ENCODE measurements around the gene ACSL6. TPM values are rescaled to one million over a fixed set of nuclear protein-coding genes. Genes with fewer than 3 reads are reported as not detected.

The ACSL6 gene
- total and polyA plus RNA-seq, 4 donors: 0.10 to 6.7 (median 0.38) TPM

DNA sequence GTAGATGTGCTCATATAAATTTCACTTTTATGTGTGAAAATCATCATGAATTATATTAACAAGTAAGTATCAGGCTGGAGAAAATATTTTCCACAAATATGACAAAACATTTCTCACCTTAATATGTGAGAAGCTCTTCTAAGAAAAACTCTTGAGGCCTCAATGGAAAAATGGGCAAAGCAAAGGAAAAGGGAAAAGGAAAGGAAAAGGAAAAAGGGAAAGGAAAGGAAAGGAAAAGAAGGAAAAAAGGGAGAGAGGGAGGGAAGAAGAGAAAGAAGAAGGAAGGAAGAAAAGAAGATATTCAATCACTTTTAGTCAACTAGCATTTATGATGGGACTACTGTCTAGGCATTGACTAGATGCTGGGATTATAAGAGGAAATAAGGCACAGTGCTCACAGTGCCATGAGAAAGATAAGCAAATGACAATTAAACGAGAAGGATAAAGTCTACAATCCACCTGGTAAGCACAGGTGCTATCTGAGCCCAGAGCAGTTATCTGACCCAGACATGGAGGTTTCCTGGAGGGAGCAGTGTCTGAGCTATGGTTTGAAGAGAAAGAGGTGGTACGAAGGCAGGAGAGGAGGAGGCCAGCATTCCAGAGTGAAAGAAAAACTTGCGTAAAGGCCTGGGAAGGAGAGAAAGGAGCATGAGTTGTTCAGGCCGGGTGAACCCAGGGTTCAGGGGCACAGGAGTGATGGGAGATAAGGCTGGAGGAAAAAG, 18.3 kb upstream of the ACSL6 start:
- Histone ChIP-seq H3K4me1 (ENCODE audit: control insufficient read depth in 5 of 5, insufficient read depth in 5 of 5, low read length in 5 of 5) (no peaks in the 10 kb centered on the region), H3K9ac (ENCODE audit: insufficient read depth in 1 of 2, low read length in 2 of 2) (no peak overlapping the region), H3K27me3 (ENCODE audit: control insufficient read depth in 3 of 3, insufficient read depth in 3 of 3, low read length in 2 of 3) (peaks cover 0 to 2% (median 0%) of the 10 kb centered on the region in 3 donors), H3K27ac (ENCODE audit: low read depth in 1 of 2, low read length in 1 of 2) (no peak overlapping the region), H3K4me3 (no peak overlapping the region), H3K9me3 (ENCODE audit: control insufficient read depth in 4 of 4, insufficient read depth in 3 of 4, low read length in 3 of 4) (no peaks in the 10 kb centered on the region), H3K36me3 (ENCODE audit: control insufficient read depth in 4 of 4, insufficient read depth in 4 of 4, low read length in 4 of 4) (no peaks in the 10 kb centered on the region)
- 83 to 93% methylated on average over 4 of the region's 4 CpGs for WGBS, 2 donors
- no peak for ATAC-seq (ENCODE audit: insufficient read depth, low FRiP score)
- DNase-seq: no peak
- TF ChIP-seq, protein P1, sequence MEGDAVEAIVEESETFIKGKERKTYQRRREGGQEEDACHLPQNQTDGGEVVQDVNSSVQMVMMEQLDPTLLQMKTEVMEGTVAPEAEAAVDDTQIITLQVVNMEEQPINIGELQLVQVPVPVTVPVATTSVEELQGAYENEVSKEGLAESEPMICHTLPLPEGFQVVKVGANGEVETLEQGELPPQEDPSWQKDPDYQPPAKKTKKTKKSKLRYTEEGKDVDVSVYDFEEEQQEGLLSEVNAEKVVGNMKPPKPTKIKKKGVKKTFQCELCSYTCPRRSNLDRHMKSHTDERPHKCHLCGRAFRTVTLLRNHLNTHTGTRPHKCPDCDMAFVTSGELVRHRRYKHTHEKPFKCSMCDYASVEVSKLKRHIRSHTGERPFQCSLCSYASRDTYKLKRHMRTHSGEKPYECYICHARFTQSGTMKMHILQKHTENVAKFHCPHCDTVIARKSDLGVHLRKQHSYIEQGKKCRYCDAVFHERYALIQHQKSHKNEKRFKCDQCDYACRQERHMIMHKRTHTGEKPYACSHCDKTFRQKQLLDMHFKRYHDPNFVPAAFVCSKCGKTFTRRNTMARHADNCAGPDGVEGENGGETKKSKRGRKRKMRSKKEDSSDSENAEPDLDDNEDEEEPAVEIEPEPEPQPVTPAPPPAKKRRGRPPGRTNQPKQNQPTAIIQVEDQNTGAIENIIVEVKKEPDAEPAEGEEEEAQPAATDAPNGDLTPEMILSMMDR (IDR thresholded peaks at IDR 0.05; ENCODE audit: control extremely low read depth, extremely low read depth): no peak

DNA sequence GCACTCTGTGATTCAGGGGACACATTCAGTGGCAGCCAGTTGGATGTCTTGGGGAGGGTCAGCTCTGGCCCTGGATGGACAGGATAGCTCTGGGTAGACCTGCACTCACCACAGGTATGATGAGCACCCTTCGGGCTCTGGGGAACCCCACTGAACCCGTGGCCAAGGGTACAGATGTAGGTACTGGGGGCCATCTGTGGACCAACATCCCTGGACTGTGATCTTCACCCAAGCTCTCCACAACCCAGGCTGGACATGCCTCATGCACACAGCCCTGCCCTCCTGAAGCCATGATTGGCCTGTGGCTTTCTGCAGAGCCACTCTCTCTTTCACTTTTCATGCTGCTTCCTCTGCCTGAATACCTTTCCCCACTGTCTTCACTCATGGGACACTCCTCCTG, 15.6 kb upstream of the ACSL6 start:
- Histone ChIP-seq H3K36me3 (ENCODE audit: control insufficient read depth in 4 of 4, insufficient read depth in 4 of 4, low read length in 4 of 4) (no peaks in the 10 kb centered on the region), H3K27ac (ENCODE audit: low read depth in 1 of 2, low read length in 1 of 2) (no peak overlapping the region), H3K4me1 (ENCODE audit: control insufficient read depth in 5 of 5, insufficient read depth in 5 of 5, low read length in 5 of 5) (no peaks in the 10 kb centered on the region), H3K4me3 (no peak overlapping the region), H3K9ac (ENCODE audit: insufficient read depth in 1 of 2, low read length in 2 of 2) (no peak overlapping the region), H3K9me3 (ENCODE audit: control insufficient read depth in 4 of 4, insufficient read depth in 3 of 4, low read length in 3 of 4) (peaks cover 0 to 3% (median 0%) of the 10 kb centered on the region in 4 donors), H3K27me3 (ENCODE audit: control insufficient read depth in 3 of 3, insufficient read depth in 3 of 3, low read length in 2 of 3) (peaks cover 0 to 8% (median 0%) of the 10 kb centered on the region in 3 donors)
- TF ChIP-seq, protein P1 (IDR thresholded peaks at IDR 0.05; ENCODE audit: control extremely low read depth, extremely low read depth): no peak
- DNase-seq (no peak), ATAC-seq (ENCODE audit: insufficient read depth, low FRiP score) (no peak)
- WGBS, 2 donors: 84 to 93% methylated on average over 2 of the region's 2 CpGs

DNA sequence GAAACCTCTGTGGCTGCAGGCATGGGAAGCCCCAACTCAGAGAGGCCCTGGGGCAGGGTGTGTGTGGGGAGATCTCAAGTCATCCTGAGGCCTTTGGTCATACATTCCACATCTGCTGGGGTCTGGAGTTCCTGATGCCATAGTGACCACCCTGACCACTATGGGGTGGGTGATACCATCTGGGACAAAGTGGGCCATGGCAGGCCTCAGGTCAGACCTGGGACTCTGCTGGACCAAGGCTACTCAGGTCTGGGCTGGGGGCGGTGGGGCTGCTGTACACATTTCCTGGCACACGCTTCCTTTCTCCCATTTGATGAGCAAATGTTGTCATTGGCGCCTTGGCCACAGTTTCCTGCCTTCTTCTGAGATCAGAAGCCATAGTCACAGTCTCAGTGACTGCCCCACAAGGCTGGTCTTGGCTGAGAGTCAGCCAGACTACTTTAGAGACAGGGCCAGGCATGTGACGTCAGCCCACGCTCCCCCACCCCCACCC, 15.1 kb upstream of the ACSL6 start:
- Histone ChIP-seq H3K4me3 (no peak overlapping the region), H3K9me3 (ENCODE audit: control insufficient read depth in 4 of 4, insufficient read depth in 3 of 4, low read length in 3 of 4) (peaks cover 0 to 3% (median 0%) of the 10 kb centered on the region in 4 donors), H3K9ac (ENCODE audit: insufficient read depth in 1 of 2, low read length in 2 of 2) (no peak overlapping the region), H3K4me1 (ENCODE audit: control insufficient read depth in 5 of 5, insufficient read depth in 5 of 5, low read length in 5 of 5) (no peaks in the 10 kb centered on the region), H3K36me3 (ENCODE audit: control insufficient read depth in 4 of 4, insufficient read depth in 4 of 4, low read length in 4 of 4) (no peaks in the 10 kb centered on the region), H3K27me3 (ENCODE audit: control insufficient read depth in 3 of 3, insufficient read depth in 3 of 3, low read length in 2 of 3) (peaks cover 0 to 8% (median 0%) of the 10 kb centered on the region in 3 donors), H3K27ac (ENCODE audit: low read depth in 1 of 2, low read length in 1 of 2) (no peak overlapping the region)
- TF ChIP-seq, protein P1 (IDR thresholded peaks at IDR 0.05; ENCODE audit: control extremely low read depth, extremely low read depth): no peak
- ATAC-seq (ENCODE audit: insufficient read depth, low FRiP score): no peak
- no peak for DNase-seq
- WGBS, 2 donors: 66 to 79% methylated on average over 5 of the region's 5 CpGs

Measured in lung (tissue), 12 donors.